ENCODE data around the gene PRSS22.

- peak; percentile 96 to 98 (median 97) for TF ChIP-seq CTCF (IDR thresholded peaks at IDR 0.05)
- peak; percentile 83 for TF ChIP-seq POLR2A (IDR thresholded peaks at IDR 0.05)
Measured at GRCh38 chr16:2867987-2868789, 10.2 kb upstream of the PRSS22 start.
